Measurements from ENCODE around the gene DOCK9. TPM values are rescaled to one million over a fixed set of nuclear protein-coding genes. Genes with fewer than 3 reads are reported as not detected.

The DOCK9 gene
- total RNA-seq, 1 experiment from 2014 or later = 31.7 TPM

DNA sequence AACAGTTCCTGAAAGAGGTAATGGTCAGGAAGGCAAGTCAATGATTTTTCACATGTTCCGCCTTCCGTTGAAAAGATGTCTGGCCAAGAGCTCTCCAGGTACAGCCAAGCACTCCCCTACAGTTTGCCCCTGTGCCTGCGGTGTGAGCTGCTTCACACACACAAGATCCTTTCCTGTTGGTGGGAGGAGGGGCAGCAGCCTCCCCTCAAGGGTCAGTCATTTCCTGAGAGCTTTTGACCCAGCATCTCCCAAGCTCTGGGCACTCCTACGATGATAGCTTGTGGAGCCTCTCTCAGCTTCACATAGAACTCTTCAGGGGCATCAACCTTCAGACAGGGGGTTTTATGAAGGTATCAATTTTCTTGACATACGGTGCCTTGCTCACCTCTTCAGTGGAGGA lies 86.9 kb downstream of the DOCK9 start:
- 0 out of 2 replicates have a peak overlapping the region, but pooled peaks have one; percentile 58 for H2AFZ ChIP-seq (ENCODE audit: low read length)
- peaks cover 26% of the 10 kb centered on the region for H3K4me1 ChIP-seq (ENCODE audit: insufficient read depth, low read length)
- no peak overlapping the region for H3K4me3 ChIP-seq (ENCODE audit: low read length)
- peak overlapping the region; percentile 77 for H3K27ac ChIP-seq (ENCODE audit: low read length)
- no peak overlapping the region for H3K9ac ChIP-seq (ENCODE audit: low read length)
- intact Hi-C loops (cut with micrococcal nuclease) = loop anchor here (2.0 to 5.0 kb wide), 3 partner anchors 20 to 141 kb away; partner anchors contain the start of gene DOCK9
- no peaks in the 10 kb centered on the region for H4K20me1 ChIP-seq (ENCODE audit: low read length)
- CTCF ChIA-PET = no interaction called here
- no peaks in the 10 kb centered on the region for H3K79me2 ChIP-seq (ENCODE audit: low read length)
- TF ChIP-seq, protein P1, sequence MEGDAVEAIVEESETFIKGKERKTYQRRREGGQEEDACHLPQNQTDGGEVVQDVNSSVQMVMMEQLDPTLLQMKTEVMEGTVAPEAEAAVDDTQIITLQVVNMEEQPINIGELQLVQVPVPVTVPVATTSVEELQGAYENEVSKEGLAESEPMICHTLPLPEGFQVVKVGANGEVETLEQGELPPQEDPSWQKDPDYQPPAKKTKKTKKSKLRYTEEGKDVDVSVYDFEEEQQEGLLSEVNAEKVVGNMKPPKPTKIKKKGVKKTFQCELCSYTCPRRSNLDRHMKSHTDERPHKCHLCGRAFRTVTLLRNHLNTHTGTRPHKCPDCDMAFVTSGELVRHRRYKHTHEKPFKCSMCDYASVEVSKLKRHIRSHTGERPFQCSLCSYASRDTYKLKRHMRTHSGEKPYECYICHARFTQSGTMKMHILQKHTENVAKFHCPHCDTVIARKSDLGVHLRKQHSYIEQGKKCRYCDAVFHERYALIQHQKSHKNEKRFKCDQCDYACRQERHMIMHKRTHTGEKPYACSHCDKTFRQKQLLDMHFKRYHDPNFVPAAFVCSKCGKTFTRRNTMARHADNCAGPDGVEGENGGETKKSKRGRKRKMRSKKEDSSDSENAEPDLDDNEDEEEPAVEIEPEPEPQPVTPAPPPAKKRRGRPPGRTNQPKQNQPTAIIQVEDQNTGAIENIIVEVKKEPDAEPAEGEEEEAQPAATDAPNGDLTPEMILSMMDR (conservative IDR thresholded peaks at IDR 0.05; ENCODE audit: low read depth, low read length) = no peak
- TF ChIP-seq EZH2phosphoT487 (IDR thresholded peaks at IDR 0.05; ENCODE audit: borderline replicate concordance, low read length) (no peak), EZH2 (IDR thresholded peaks at IDR 0.05; ENCODE audit: low read length, unreplicated experiment) (no peak)
- no peak for ATAC-seq
- no peaks in the 10 kb centered on the region for H3K9me2 ChIP-seq (replicated peaks; ENCODE audit: low read length)
- no peak for DNase-seq
- H3K4me2 ChIP-seq (ENCODE audit: low read length) = peak overlapping the region; percentile 78
- H3K36me3 ChIP-seq (ENCODE audit: low read depth, low read length) = 0 out of 2 replicates have a peak, but pooled peaks cover 2% of the 10 kb centered on the region
- H3F3A ChIP-seq (ENCODE audit: low read length, unreplicated experiment) = peaks cover 11% of the 10 kb centered on the region
- no TSS peak for BruUV-seq (replicated peaks)
- H3K9me3 ChIP-seq (ENCODE audit: low read length) = no peaks in the 10 kb centered on the region
- POLR2A ChIA-PET (ENCODE audit: unreplicated experiment) = no interaction called here
- H3K27me3 ChIP-seq (ENCODE audit: low read length) = no peaks in the 10 kb centered on the region

DNA sequence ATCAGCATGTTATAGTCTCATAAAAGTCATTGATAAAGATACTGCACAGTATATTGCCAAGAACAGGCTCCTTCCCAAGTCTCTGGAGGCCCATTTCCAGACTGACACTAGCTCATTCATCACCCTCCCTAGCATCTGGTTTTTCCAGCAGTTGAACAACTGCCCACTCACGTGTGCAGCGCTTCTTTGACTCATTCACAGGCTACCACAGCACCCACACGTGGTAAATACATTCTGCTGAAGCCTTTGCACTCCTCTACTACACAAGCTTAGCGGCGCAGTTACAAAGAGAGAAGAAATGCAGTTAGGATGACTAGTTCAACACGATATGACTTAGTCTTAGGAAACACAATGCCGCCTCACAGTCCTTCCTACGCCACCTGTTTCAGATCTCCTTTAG lies 87.7 kb downstream of the DOCK9 start:
- BruUV-seq (replicated peaks) = no TSS peak
- CTCF ChIA-PET = interaction anchor here (0.6 to 1.5 kb wide), 3 partner anchors 50 to 139 kb away, joined by 3 to 5 read pairs (median 5); no protein-coding TSS in a partner anchor
- H3F3A ChIP-seq (ENCODE audit: low read length, unreplicated experiment) = peaks cover 11% of the 10 kb centered on the region
- peak overlapping the region; percentile 43; the same call in 1 of the 2 replicates for H3K4me3 ChIP-seq (ENCODE audit: low read length)
- H3K79me2 ChIP-seq (ENCODE audit: low read length) = no peaks in the 10 kb centered on the region
- H3K9ac ChIP-seq (ENCODE audit: low read length) = no peak overlapping the region
- ATAC-seq (peak; percentile 88), DNase-seq (peak; percentile 90)
- no peaks in the 10 kb centered on the region for H3K27me3 ChIP-seq (ENCODE audit: low read length)
- H3K4me2 ChIP-seq (ENCODE audit: low read length) = peak overlapping the region; percentile 78
- H3K9me3 ChIP-seq (ENCODE audit: low read length) = no peaks in the 10 kb centered on the region
- TF ChIP-seq EZH2phosphoT487 (IDR thresholded peaks at IDR 0.05; ENCODE audit: borderline replicate concordance, low read length) (no peak), EZH2 (IDR thresholded peaks at IDR 0.05; ENCODE audit: low read length, unreplicated experiment) (no peak)
- TF ChIP-seq, protein P1 (conservative IDR thresholded peaks at IDR 0.05; ENCODE audit: low read depth, low read length) = no peak
- H4K20me1 ChIP-seq (ENCODE audit: low read length) = no peaks in the 10 kb centered on the region
- 0 out of 2 replicates have a peak, but pooled peaks cover 2% of the 10 kb centered on the region for H3K36me3 ChIP-seq (ENCODE audit: low read depth, low read length)
- intact Hi-C loops (cut with micrococcal nuclease) = loop anchor here (2.0 to 5.0 kb wide), 3 partner anchors 21 to 142 kb away; partner anchors contain the start of gene DOCK9
- POLR2A ChIA-PET (ENCODE audit: unreplicated experiment) = interaction anchor here (0.6 kb wide), 1 partner anchor 291 kb away, joined by 4 read pairs; no protein-coding TSS in a partner anchor
- H2AFZ ChIP-seq (ENCODE audit: low read length) = peak overlapping the region; percentile 58; the same call in 1 of the 2 replicates
- peak overlapping the region; percentile 77 for H3K27ac ChIP-seq (ENCODE audit: low read length)
- peaks cover 26% of the 10 kb centered on the region for H3K4me1 ChIP-seq (ENCODE audit: insufficient read depth, low read length)
- no peaks in the 10 kb centered on the region for H3K9me2 ChIP-seq (replicated peaks; ENCODE audit: low read length)
